DOHH2 (cell line): ENCODE measurements around the gene FOXP3.

ENCODE experiments used
- H3F3A ChIP-seq: fragments of 200-600 bp; sonication (generic), shearing (Covaris generic); 2 replicates; pipeline ENCODE4 v1.6.0; 2016; ENCODE audit warnings: antibody characterized with exemption, mild to moderate bottlenecking; ENCODE audit not compliant: control insufficient read depth, insufficient read depth
- H3K27ac ChIP-seq: fragments of 200-600 bp; sonication (generic); 2 replicates; pipeline ENCODE4 v1.5.1; 2014; ENCODE audit warnings: low read depth, mild to moderate bottlenecking, low read length, moderate library complexity
- H3K27me3 ChIP-seq: fragments of 200-600 bp; sonication (generic); 2 replicates; pipeline ENCODE4 v1.6.1; 2014; ENCODE audit warnings: mild to moderate bottlenecking, low read length, mixed read lengths; ENCODE audit not compliant: control insufficient read depth
- H3K36me3 ChIP-seq: fragments of 200-600 bp; sonication (generic); 2 replicates; pipeline ENCODE4 v1.6.1; 2014; ENCODE audit warnings: mild to moderate bottlenecking, low read length, moderate library complexity, mixed read lengths; ENCODE audit not compliant: control insufficient read depth
- H3K4me1 ChIP-seq: fragments of 200-600 bp; sonication (generic); 2 replicates; pipeline ENCODE4 v1.6.1; 2014; ENCODE audit warnings: mild to moderate bottlenecking, low read length, mixed read lengths; ENCODE audit not compliant: control insufficient read depth
- H3K4me2 ChIP-seq: fragments of 200-600 bp; sonication (generic); 2 replicates; pipeline ENCODE4 v1.6.0; 2014; ENCODE audit warnings: mild to moderate bottlenecking, low read length, moderate library complexity
- H3K4me3 ChIP-seq: fragments of 200-600 bp; sonication (generic); 2 replicates; pipeline ENCODE4 v1.5.1; 2014; ENCODE audit warnings: mild to moderate bottlenecking, low read length, mixed read lengths
- H3K79me2 ChIP-seq: fragments of 200-600 bp; sonication (generic); 2 replicates; pipeline ENCODE4 v1.6.1; 2014; ENCODE audit warnings: mild to moderate bottlenecking, low read length, mixed read lengths; ENCODE audit not compliant: control insufficient read depth
- H3K9me2 ChIP-seq: fragments of 200-600 bp; sonication (generic); replicated peaks from 2 replicates; pipeline ENCODE4 v1.6.1; 2014; ENCODE audit warnings: mild to moderate bottlenecking, low read length, mixed read lengths; ENCODE audit not compliant: control insufficient read depth
- H3K9me3 ChIP-seq: fragments of 200-600 bp; sonication (generic); 2 replicates; pipeline ENCODE4 v1.6.1; 2014; ENCODE audit warnings: antibody characterized with exemption, low read length, mixed read lengths; ENCODE audit not compliant: control insufficient read depth, insufficient read depth
- H4K20me1 ChIP-seq: fragments of 200-600 bp; sonication (generic); 2 replicates; pipeline ENCODE4 v1.6.0; 2014; ENCODE audit warnings: low read depth, mild to moderate bottlenecking, antibody characterized with exemption, low read length, moderate library complexity; ENCODE audit not compliant: control insufficient read depth, insufficient read depth
- EZH2phosphoT487 ChIP-seq: fragments of 200-600 bp; sonication (generic); IDR thresholded peaks from 2 replicates; pipeline ENCODE4 v1.6.1; 2017; ENCODE audit warnings: borderline replicate concordance, mild to moderate bottlenecking, antibody characterized with exemption, low read length, moderate library complexity, mixed read lengths
- TF ChIP-seq, protein P1 (sequence below): fragments of 200-600 bp; sonication (generic); IDR thresholded peaks from one replicate; pipeline ENCODE4 v1.5.1; 2014; ENCODE audit warnings: antibody characterized with exemption, mild to moderate bottlenecking, low read depth, low read length; ENCODE audit not compliant: poor library complexity, severe bottlenecking

Gene FOXP3

GRCh38 chrX:49249071-49249470 is 15.4 kb downstream of the FOXP3 start:
- H3K27me3 ChIP-seq = no peaks in the 10 kb centered on the region
- no peak overlapping the region for H3K4me3 ChIP-seq
- no peaks in the 10 kb centered on the region for H3K9me2 ChIP-seq
- H3K27ac ChIP-seq = no peak overlapping the region
- H4K20me1 ChIP-seq = no peaks in the 10 kb centered on the region
- no peaks in the 10 kb centered on the region for H3K4me1 ChIP-seq
- H3K4me2 ChIP-seq = no peak overlapping the region
- no peaks in the 10 kb centered on the region for H3K36me3 ChIP-seq
- no peaks in the 10 kb centered on the region for H3K79me2 ChIP-seq
- H3F3A ChIP-seq = no peaks in the 10 kb centered on the region
- no peak for TF ChIP-seq EZH2phosphoT487
- TF ChIP-seq, protein P1, sequence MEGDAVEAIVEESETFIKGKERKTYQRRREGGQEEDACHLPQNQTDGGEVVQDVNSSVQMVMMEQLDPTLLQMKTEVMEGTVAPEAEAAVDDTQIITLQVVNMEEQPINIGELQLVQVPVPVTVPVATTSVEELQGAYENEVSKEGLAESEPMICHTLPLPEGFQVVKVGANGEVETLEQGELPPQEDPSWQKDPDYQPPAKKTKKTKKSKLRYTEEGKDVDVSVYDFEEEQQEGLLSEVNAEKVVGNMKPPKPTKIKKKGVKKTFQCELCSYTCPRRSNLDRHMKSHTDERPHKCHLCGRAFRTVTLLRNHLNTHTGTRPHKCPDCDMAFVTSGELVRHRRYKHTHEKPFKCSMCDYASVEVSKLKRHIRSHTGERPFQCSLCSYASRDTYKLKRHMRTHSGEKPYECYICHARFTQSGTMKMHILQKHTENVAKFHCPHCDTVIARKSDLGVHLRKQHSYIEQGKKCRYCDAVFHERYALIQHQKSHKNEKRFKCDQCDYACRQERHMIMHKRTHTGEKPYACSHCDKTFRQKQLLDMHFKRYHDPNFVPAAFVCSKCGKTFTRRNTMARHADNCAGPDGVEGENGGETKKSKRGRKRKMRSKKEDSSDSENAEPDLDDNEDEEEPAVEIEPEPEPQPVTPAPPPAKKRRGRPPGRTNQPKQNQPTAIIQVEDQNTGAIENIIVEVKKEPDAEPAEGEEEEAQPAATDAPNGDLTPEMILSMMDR = no peak
- H3K9me3 ChIP-seq = no peaks in the 10 kb centered on the region

DNA sequence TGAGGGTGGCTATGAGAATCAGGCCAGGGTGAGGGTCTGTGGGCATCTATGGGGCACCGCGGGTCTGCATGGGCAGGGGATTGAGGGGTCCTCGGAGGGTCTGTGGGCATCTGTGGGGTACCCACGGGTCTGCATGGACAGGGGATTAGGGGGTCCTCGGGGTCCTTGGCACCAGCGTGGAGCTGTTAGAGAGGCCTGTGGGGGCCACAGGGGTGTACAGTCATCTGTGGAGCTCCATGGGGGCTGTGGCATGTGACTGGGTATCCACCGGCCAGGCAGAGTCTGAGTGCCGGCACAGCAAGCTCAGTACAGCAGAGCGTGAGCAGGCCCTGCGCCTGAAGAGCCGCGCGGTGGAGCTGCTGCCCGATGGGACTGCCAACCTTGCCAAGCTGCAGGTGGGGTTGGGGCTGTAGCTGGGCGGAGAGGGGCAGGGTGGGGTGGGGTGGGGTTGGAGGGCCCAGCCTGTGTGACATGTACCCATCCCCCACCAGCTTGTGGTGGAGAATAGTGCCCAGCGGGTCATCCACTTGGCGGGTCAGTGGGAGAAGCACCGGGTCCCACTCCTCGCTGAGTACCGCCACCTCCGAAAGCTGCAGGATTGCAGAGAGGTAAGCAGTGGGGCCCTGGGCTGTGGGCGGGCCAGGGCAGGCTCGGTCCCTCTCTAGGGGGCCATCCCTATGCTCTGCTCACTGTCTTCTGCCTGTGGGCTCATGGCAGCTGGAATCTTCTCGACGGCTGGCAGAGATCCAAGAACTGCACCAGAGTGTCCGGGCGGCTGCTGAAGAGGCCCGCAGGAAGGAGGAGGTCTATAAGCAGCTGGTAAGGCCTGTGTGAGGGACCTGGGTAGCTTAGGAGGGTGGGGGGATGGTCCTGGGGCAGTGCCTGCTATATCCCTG is 16.3 kb downstream of the FOXP3 start:
- TF ChIP-seq, protein P1 = no peak
- no peak for TF ChIP-seq EZH2phosphoT487
- Histone ChIP-seq H3K27ac (no peak overlapping the region), H3K27me3 (no peaks in the 10 kb centered on the region), H3K4me1 (no peaks in the 10 kb centered on the region), H3K9me2 (no peaks in the 10 kb centered on the region), H4K20me1 (no peaks in the 10 kb centered on the region), H3K4me2 (no peak overlapping the region), H3K79me2 (no peaks in the 10 kb centered on the region), H3F3A (no peaks in the 10 kb centered on the region), H3K4me3 (no peak overlapping the region), H3K9me3 (no peaks in the 10 kb centered on the region), H3K36me3 (no peaks in the 10 kb centered on the region)

GRCh38 chrX:49247346-49247745 is 17.2 kb downstream of the FOXP3 start:
- TF ChIP-seq, protein P1 = no peak
- TF ChIP-seq EZH2phosphoT487 = no peak
- Histone ChIP-seq H3F3A (no peaks in the 10 kb centered on the region), H3K9me3 (no peaks in the 10 kb centered on the region)

More at GRCh38 chrX:49247346-49247745, 17.2 kb downstream of the FOXP3 start:
- Histone ChIP-seq H3K79me2 (no peaks in the 10 kb centered on the region), H3K9me2 (no peaks in the 10 kb centered on the region), H3K4me2 (no peak overlapping the region), H3K4me1 (no peaks in the 10 kb centered on the region), H3K36me3 (no peaks in the 10 kb centered on the region), H4K20me1 (no peaks in the 10 kb centered on the region), H3K27me3 (no peaks in the 10 kb centered on the region), H3K4me3 (no peak overlapping the region), H3K27ac (no peak overlapping the region)
